Glutamatergic neuron (in vitro differentiated cells): ENCODE measurements around the gene MYL5. TPM values are rescaled to one million over a fixed set of nuclear protein-coding genes. Genes with fewer than 3 reads are reported as not detected.
A peak's percentile ranks its signal among the peaks of the same experiment; 100 is the strongest.
"Not testable (repeated sequence)": the region's sequence is repeated elsewhere in the genome, so short reads cannot be mapped to it uniquely, and the experiment has no call there.

ENCODE experiments used
- DNase-seq: peaks from one replicate; pipeline ENCODE4 v3.0.0; 2022
- H3K27ac Mint-ChIP-seq: one replicate; pipeline ENCODE4 v1.8.0; 2020; ENCODE audit warnings: mild to moderate bottlenecking, mixed read lengths, inconsistent platforms; ENCODE audit not compliant: unreplicated experiment
- H3K27me3 Mint-ChIP-seq: one replicate; pipeline ENCODE4 v1.8.0; 2020; ENCODE audit warnings: mild to moderate bottlenecking, moderate library complexity, mixed read lengths, inconsistent platforms; ENCODE audit not compliant: unreplicated experiment
- H3K36me3 Mint-ChIP-seq: one replicate; pipeline ENCODE4 v1.8.0; 2020; ENCODE audit warnings: mild to moderate bottlenecking, mixed read lengths, inconsistent platforms; ENCODE audit not compliant: unreplicated experiment
- H3K4me1 Mint-ChIP-seq: one replicate; pipeline ENCODE4 v1.8.0; 2020; ENCODE audit warnings: mild to moderate bottlenecking, low read depth, mixed read lengths, inconsistent platforms; ENCODE audit not compliant: unreplicated experiment
- H3K4me3 Mint-ChIP-seq: one replicate; pipeline ENCODE4 v1.8.0; 2020; ENCODE audit warnings: mild to moderate bottlenecking, mixed read lengths, inconsistent platforms; ENCODE audit not compliant: unreplicated experiment
- H3K9me3 Mint-ChIP-seq: one replicate; pipeline ENCODE4 v1.8.0; 2020; ENCODE audit warnings: mild to moderate bottlenecking, moderate library complexity, mixed read lengths, inconsistent platforms; ENCODE audit not compliant: unreplicated experiment
- CTCF ChIP-seq: fragments of 200-600 bp; sonication (generic); IDR thresholded peaks from one replicate; pipeline ENCODE4 v1.5.0; 2021; ENCODE audit not compliant: partially characterized antibody, unreplicated experiment
- total RNA-seq: library from RNA; stranded (reverse); fragmentation: NEBNext Ultra II Directional; extraction: Animal tissue kit (Norgen Biotek cat#: 25700); gene quantifications from one replicate; pipeline ENCODE4 v1.2.1, GENCODE V29; 2021; ENCODE audit not compliant: unreplicated experiment

The MYL5 gene
- total RNA-seq, 1 donor from 2014 or later = 13.6 TPM

GRCh38 chr4:703336-704197 is 29.2 kb downstream of the MYL5 start:
- H3K9me3 Mint-ChIP-seq = peaks cover 5% of the 10 kb centered on the region
- peaks cover 1% of the 10 kb centered on the region for H3K4me1 Mint-ChIP-seq
- H3K27me3 Mint-ChIP-seq = peaks cover 6% of the 10 kb centered on the region

GRCh38 chr4:704198-704891 is 30.0 kb downstream of the MYL5 start:
- H3K4me1 Mint-ChIP-seq = peaks cover 6% of the 10 kb centered on the region

More at GRCh38 chr4:703336-704197, 29.2 kb downstream of the MYL5 start:
- TF ChIP-seq CTCF = no peak
- Mint-ChIP-seq H3K36me3 (peaks cover 4% of the 10 kb centered on the region), H3K27ac (no peak overlapping the region), H3K4me3 (no peak overlapping the region)
- no peak for DNase-seq

GRCh38 chr4:704971-705277 is 30.6 kb downstream of the MYL5 start:
- peak overlapping the region; percentile 15 for H3K4me3 Mint-ChIP-seq
- H3K27ac Mint-ChIP-seq = no peak overlapping the region

More at GRCh38 chr4:704198-704891, 30.0 kb downstream of the MYL5 start:
- DNase-seq = no peak
- no peak for TF ChIP-seq CTCF
- Mint-ChIP-seq H3K4me3 (no peak overlapping the region), H3K36me3 (peaks cover 4% of the 10 kb centered on the region), H3K27me3 (peaks cover 6% of the 10 kb centered on the region), H3K9me3 (peaks cover 4% of the 10 kb centered on the region), H3K27ac (no peak overlapping the region)

GRCh38 chr4:705278-706082 is 31.1 kb downstream of the MYL5 start, which contains the start of gene PCGF3:
Gene PCGF3, plus strand, starts transcription at chr4:705832. Its CDS starts 27,849 bp downstream, at chr4:733681.
- Mint-ChIP-seq H3K36me3 (peaks cover 8% of the 10 kb centered on the region), H3K4me1 (peaks cover 12% of the 10 kb centered on the region), H3K27ac (no peak within 1 kb of the TSS), H3K9me3 (peaks cover 6% of the 10 kb centered on the region), H3K27me3 (peaks cover 6% of the 10 kb centered on the region), H3K4me3 (peak within 1 kb of the TSS; percentile 15)
- TF ChIP-seq CTCF = no peak
- DNase-seq = peak; percentile 99

More at GRCh38 chr4:704971-705277, 30.6 kb downstream of the MYL5 start:
- H3K9me3 Mint-ChIP-seq = peaks cover 5% of the 10 kb centered on the region
- peaks cover 8% of the 10 kb centered on the region for H3K4me1 Mint-ChIP-seq
- DNase-seq = no peak
- TF ChIP-seq CTCF = no peak
- H3K36me3 Mint-ChIP-seq = peaks cover 4% of the 10 kb centered on the region
- H3K27me3 Mint-ChIP-seq = peaks cover 6% of the 10 kb centered on the region

GRCh38 chr4:706083-706633 is 31.8 kb downstream of the MYL5 start:
- not testable (repeated sequence) for DNase-seq, H3K27ac Mint-ChIP-seq, H3K27me3 Mint-ChIP-seq, H3K4me3 Mint-ChIP-seq, H3K9me3 Mint-ChIP-seq
- peaks cover 15% of the 10 kb centered on the region for H3K4me1 Mint-ChIP-seq
- peaks cover 11% of the 10 kb centered on the region for H3K36me3 Mint-ChIP-seq
